PFSK-1 (cell line): ENCODE data around the gene MUC5AC.

Experiments used
- FOXP2 ChIP-seq: optimal IDR thresholded peaks from 2 replicates; pipeline ENCODE3; 2011; ENCODE audit warnings: borderline replicate concordance, control low read depth, inconsistent platforms; ENCODE audit not compliant: insufficient read depth; ENCODE audit errors: extremely low read length, extremely low read depth
- POLR2AphosphoS5 ChIP-seq: IDR thresholded peaks from 2 replicates; pipeline ENCODE4 v1.6.1; 2012; ENCODE audit warnings: low read depth, mild to moderate bottlenecking, control low read depth, low read length, moderate library complexity
- SIN3A ChIP-seq: IDR thresholded peaks from 2 replicates; pipeline ENCODE4 v1.6.1; 2012; ENCODE audit warnings: mild to moderate bottlenecking, low read length, moderate library complexity, borderline replicate concordance; ENCODE audit not compliant: insufficient read depth
- TAF1 ChIP-seq: IDR thresholded peaks from 2 replicates; pipeline ENCODE4 v1.6.1; 2012; ENCODE audit warnings: low read length, control low read depth, borderline replicate concordance; ENCODE audit not compliant: insufficient read depth
- TF ChIP-seq, protein P1 (sequence below), 2 experiments: IDR thresholded peaks; 2 replicates each; pipeline versions ENCODE4 v1.6.1 to v1.8.0; 2011 to 2012; ENCODE audit warnings: low read depth in 2 of 2, low read length in 2 of 2, control low read depth in 1 of 2, inconsistent platforms in 1 of 2, mild to moderate bottlenecking in 1 of 2, moderate library complexity in 1 of 2; ENCODE audit not compliant: insufficient read depth in 1 of 2

MUC5AC gene

DNA sequence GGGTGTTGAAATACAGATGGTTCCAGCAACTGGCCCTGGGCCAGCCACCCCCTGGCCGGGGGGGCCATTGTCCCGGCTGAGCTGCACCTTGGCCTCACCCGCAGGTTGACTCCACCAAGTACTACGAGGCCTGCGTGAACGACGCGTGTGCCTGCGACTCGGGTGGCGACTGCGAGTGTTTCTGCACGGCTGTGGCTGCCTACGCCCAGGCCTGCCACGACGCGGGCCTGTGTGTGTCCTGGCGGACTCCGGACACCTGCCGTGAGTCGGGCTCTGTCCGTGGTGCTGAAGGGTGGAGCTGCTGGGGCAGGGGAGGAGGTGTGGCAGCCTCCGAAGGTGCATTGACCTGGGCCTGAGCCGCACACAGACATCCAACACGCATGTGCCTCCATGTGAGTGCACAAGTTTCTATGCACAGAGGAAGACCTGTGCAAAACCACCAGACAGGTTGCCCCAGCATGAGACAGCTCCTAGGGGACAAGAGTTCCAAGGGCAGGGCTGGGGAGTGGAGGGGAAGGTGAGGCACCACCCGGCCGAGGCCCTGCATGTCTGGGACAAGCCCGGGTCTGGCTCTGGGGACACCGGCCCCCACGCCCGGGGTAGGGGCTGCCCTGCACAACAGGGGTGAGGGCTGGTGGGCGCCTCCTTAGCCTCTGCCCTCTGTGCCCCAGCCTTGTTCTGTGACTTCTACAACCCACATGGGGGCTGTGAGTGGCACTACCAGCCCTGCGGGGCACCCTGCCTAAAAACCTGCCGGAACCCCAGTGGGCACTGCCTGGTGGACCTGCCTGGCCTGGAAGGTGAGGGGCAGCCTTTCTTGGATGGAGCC is 81.2 kb downstream of the MUC5AC start:
- TF ChIP-seq, protein P1, sequence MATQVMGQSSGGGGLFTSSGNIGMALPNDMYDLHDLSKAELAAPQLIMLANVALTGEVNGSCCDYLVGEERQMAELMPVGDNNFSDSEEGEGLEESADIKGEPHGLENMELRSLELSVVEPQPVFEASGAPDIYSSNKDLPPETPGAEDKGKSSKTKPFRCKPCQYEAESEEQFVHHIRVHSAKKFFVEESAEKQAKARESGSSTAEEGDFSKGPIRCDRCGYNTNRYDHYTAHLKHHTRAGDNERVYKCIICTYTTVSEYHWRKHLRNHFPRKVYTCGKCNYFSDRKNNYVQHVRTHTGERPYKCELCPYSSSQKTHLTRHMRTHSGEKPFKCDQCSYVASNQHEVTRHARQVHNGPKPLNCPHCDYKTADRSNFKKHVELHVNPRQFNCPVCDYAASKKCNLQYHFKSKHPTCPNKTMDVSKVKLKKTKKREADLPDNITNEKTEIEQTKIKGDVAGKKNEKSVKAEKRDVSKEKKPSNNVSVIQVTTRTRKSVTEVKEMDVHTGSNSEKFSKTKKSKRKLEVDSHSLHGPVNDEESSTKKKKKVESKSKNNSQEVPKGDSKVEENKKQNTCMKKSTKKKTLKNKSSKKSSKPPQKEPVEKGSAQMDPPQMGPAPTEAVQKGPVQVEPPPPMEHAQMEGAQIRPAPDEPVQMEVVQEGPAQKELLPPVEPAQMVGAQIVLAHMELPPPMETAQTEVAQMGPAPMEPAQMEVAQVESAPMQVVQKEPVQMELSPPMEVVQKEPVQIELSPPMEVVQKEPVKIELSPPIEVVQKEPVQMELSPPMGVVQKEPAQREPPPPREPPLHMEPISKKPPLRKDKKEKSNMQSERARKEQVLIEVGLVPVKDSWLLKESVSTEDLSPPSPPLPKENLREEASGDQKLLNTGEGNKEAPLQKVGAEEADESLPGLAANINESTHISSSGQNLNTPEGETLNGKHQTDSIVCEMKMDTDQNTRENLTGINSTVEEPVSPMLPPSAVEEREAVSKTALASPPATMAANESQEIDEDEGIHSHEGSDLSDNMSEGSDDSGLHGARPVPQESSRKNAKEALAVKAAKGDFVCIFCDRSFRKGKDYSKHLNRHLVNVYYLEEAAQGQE (IDR thresholded peaks at IDR 0.05; ENCODE audit: insufficient read depth in 1 of 2, low read depth in 2 of 2, low read length in 2 of 2) = peak; percentile 82 to 93
- TF ChIP-seq FOXP2 = no peak

DNA sequence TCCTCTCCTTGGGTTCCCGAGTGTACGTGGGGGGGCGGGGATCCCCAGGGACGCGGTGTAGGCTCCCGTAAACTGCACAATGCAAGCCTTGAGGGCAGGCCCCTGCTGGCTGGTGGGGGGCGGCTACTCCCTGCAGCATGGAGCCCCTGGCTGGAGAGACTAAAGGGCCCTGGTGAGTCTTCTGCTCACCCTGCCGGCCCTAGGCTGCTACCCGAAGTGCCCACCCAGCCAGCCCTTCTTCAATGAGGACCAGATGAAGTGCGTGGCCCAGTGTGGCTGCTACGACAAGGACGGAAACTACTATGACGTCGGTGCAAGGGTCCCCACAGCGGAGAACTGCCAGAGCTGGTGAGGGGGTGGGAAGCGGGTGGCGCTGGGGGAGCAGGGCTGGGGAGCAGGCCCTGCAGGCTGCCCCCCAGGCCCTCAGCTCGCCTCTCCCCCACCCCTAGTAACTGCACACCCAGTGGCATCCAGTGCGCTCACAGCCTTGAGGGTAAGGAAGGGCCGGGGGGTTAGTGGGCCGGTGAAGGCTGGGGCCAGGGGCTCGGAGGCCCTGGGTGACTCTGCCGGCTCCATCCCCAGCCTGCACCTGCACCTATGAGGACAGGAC is 81.9 kb downstream of the MUC5AC start:
- no peak for TF ChIP-seq POLR2AphosphoS5
- no peak for TF ChIP-seq TAF1
- no peak for TF ChIP-seq FOXP2
- TF ChIP-seq SIN3A = no peak
- TF ChIP-seq, protein P1 (IDR thresholded peaks at IDR 0.05; ENCODE audit: insufficient read depth in 1 of 2, low read depth in 2 of 2, low read length in 2 of 2) = no peak

DNA sequence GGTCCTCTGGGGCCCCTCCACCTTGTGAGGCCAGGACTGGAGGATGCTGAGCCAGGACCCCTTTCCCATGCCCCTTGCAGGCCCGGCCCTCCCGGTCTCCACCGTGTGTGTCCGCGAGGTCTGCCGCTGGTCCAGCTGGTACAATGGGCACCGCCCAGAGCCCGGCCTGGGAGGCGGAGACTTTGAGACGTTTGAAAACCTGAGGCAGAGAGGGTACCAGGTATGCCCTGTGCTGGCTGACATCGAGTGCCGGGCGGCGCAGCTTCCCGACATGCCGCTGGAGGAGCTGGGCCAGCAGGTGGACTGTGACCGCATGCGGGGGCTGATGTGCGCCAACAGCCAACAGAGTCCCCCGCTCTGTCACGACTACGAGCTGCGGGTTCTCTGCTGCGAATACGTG is 83.0 kb downstream of the MUC5AC start:
- no peak for TF ChIP-seq FOXP2
- no peak for TF ChIP-seq SIN3A
- TF ChIP-seq, protein P1 (IDR thresholded peaks at IDR 0.05; ENCODE audit: insufficient read depth in 1 of 2, low read depth in 2 of 2, low read length in 2 of 2) = no peak
- no peak for TF ChIP-seq POLR2AphosphoS5
- TF ChIP-seq TAF1 = no peak

DNA sequence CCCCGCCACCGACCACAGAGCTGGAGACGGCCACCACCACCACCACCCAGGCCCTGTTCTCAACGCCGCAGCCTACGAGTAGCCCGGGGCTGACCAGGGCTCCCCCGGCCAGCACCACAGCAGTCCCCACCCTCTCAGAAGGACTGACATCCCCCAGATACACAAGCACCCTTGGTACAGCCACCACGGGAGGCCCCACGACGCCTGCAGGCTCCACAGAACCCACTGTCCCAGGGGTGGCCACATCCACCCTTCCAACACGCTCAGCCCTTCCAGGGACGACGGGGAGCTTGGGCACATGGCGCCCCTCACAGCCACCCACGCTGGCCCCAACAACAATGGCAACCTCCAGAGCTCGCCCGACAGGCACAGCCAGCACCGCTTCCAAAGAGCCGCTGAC is 84.0 kb downstream of the MUC5AC start:
- TF ChIP-seq TAF1 (no peak), FOXP2 (no peak), SIN3A (no peak), POLR2AphosphoS5 (no peak)
- TF ChIP-seq, protein P1 (IDR thresholded peaks at IDR 0.05; ENCODE audit: insufficient read depth in 1 of 2, low read depth in 2 of 2, low read length in 2 of 2) = no peak
